Ecto neural progenitor cell (in vitro differentiated cells): ENCODE measurements around the gene PHLPP2.
A peak's percentile ranks its signal among the peaks of the same experiment; 100 is the strongest.
"Not testable (repeated sequence)": the region's sequence is repeated elsewhere in the genome, so short reads cannot be mapped to it uniquely, and the experiment has no call there.

Experiments used
- DNase-seq: peaks from one replicate; pipeline ENCODE4 v3.0.0-alpha.2; 2018; ENCODE audit warnings: low spot score

PHLPP2 gene

GRCh38 chr16:71722801-71723536 lies 1.5 kb downstream of the PHLPP2 start:
- DNase-seq, result peak; percentile 90

GRCh38 chr16:71721066-71721740 lies 3.3 kb downstream of the PHLPP2 start:
- no peak for DNase-seq

- DNase-seq, result no peak
These were observed 12.0 kb downstream of the PHLPP2 start for GRCh38 chr16:71712501-71712900.

GRCh38 chr16:71711789-71712188 lies 12.7 kb downstream of the PHLPP2 start:
- DNase-seq, result no peak

GRCh38 chr16:71709229-71709781 lies 15.2 kb downstream of the PHLPP2 start:
- no peak for DNase-seq

GRCh38 chr16:71708696-71709095 lies 15.8 kb downstream of the PHLPP2 start:
- no peak for DNase-seq

- no peak for DNase-seq
These were observed 17.3 kb downstream of the PHLPP2 start for GRCh38 chr16:71707199-71707598.

- DNase-seq, result no peak
These were observed 18.5 kb downstream of the PHLPP2 start for GRCh38 chr16:71706046-71706445.

GRCh38 chr16:71703333-71703732 lies 21.2 kb downstream of the PHLPP2 start:
- no peak for DNase-seq

GRCh38 chr16:71700831-71701230 lies 23.7 kb downstream of the PHLPP2 start:
- no peak for DNase-seq

GRCh38 chr16:71698491-71698890 lies 26.0 kb downstream of the PHLPP2 start:
- no peak for DNase-seq

GRCh38 chr16:71693164-71693563 lies 31.3 kb downstream of the PHLPP2 start:
- DNase-seq, result no peak

- DNase-seq, result no peak
These were observed 34.6 kb downstream of the PHLPP2 start for GRCh38 chr16:71689901-71690300.

- no peak for DNase-seq
These were observed 36.6 kb downstream of the PHLPP2 start for GRCh38 chr16:71687861-71688260.

GRCh38 chr16:71684280-71684679 lies 40.2 kb downstream of the PHLPP2 start:
- not testable (repeated sequence) for DNase-seq

- DNase-seq, result no peak
These were observed 43.1 kb downstream of the PHLPP2 start for GRCh38 chr16:71681360-71681759.

GRCh38 chr16:71676236-71676635 lies 48.3 kb downstream of the PHLPP2 start:
- no peak for DNase-seq

- no peak for DNase-seq
These were observed 49.1 kb downstream of the PHLPP2 start for GRCh38 chr16:71675380-71675779.

GRCh38 chr16:71674229-71674628 lies 50.3 kb downstream of the PHLPP2 start:
- no peak for DNase-seq

GRCh38 chr16:71673582-71673973 lies 50.9 kb downstream of the PHLPP2 start:
- no peak for DNase-seq

GRCh38 chr16:71672803-71673581 lies 51.5 kb downstream of the PHLPP2 start:
- DNase-seq, result no peak

- no peak for DNase-seq
These were observed 52.4 kb downstream of the PHLPP2 start for GRCh38 chr16:71672125-71672524.

- DNase-seq, result no peak
These were observed 53.3 kb downstream of the PHLPP2 start for GRCh38 chr16:71671165-71671564.
